Activated gamma-delta T cell treated with anti-CD3 and anti-CD28 coated beads, Interleukin-2, amount 50 U/mL, for 16 hours (primary cell): ENCODE results near the gene GGACT.
"Not testable (repeated sequence)": the region's sequence is repeated elsewhere in the genome, so short reads cannot be mapped to it uniquely, and the experiment has no call there.

Experiments
- DNase-seq: peaks from one replicate; pipeline ENCODE4 v3.0.0-alpha.2; 2020; ENCODE audit warnings: low read depth

Gene GGACT

DNA sequence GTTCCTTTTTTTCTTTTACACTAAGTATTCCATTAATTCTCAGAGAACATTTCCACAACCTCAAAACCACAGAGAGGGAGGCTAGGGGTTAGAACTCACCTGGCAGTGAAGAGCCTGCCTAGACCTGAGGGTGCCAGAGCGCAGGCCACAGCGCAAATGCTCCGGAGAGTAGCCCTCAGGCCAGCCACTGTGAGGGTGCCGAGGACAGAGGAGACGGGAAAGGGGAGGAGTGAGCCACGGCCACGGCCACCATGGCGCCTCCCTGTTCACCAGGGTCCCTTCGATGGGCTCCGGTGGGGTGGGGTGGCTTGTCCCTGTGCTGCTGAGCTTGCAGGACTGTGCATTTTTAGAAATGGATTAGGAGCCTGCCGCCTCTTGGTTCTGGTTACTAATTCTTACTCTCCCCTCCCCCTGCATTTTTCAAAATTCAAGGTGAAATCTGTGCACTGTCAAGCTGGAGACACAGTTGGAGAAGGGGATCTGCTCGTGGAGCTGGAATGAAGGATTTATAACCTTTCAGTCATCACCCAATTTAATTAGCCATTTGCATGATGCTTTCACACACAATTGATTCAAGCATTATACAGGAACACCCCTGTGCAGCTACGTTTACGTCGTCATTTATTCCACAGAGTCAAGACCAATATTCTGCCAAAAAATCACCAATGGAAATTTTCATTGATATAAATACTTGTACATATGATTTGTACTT is 58.8 kb downstream of the GGACT start:
- DNase-seq = no peak

DNA sequence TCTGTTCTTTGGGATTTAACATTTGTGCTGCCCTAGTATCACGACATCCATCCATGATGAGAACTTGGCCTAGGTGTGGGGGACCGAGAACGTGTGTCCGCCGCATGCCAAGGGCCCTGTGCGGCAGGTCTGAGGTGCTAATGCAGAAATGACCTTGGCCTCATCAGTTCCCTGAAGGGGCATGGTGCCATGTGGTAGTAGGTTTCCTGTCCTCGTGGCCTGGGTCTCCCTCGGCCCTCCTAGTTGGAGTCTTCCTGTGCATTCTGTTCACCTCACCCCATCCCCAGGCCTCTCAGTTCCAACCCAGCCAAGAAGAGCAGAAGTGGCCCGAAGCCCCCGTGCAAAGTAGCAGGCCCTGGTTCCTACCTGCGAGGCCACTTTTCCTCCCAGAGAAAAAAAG is 59.8 kb downstream of the GGACT start:
- DNase-seq = no peak

DNA sequence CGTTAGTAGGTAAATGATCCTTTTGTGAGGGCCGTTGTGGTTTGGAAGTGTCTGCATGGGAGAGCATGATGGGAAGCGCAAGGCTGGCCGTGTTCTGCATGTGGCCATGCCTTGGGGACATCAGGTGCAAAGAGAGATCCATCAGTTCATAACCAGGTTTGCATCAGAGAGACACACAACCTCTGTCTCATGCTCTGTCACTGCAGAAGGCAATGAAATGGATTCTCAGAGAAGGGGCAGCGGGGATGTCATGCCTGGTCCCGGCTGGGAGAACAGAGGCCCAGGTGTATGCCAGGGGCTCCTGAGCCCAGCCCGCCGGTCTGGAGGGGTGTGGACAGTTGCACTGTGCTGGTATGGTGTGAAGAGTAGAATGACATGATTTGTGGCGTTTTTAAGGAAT is 60.2 kb downstream of the GGACT start:
- no peak for DNase-seq

DNA sequence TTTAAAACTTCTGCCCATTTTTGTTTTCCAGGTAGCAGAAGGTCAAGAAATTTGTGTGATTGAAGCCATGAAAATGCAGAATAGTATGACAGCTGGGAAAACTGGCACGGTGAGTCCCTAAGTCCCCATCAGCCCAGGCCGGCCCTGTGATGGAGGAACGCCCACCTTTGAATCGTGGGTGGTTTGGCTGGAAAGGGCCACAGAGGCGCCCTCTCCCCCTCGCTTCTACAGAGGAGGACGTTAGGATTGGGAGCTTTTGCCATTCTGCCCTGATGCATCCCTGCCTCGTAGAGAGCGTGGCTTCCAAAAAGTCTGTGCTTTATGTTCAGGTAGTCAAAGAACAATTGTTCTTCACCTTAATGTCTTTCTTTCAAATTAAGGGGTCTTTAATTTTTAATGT is 60.9 kb downstream of the GGACT start:
- DNase-seq = no peak

DNA sequence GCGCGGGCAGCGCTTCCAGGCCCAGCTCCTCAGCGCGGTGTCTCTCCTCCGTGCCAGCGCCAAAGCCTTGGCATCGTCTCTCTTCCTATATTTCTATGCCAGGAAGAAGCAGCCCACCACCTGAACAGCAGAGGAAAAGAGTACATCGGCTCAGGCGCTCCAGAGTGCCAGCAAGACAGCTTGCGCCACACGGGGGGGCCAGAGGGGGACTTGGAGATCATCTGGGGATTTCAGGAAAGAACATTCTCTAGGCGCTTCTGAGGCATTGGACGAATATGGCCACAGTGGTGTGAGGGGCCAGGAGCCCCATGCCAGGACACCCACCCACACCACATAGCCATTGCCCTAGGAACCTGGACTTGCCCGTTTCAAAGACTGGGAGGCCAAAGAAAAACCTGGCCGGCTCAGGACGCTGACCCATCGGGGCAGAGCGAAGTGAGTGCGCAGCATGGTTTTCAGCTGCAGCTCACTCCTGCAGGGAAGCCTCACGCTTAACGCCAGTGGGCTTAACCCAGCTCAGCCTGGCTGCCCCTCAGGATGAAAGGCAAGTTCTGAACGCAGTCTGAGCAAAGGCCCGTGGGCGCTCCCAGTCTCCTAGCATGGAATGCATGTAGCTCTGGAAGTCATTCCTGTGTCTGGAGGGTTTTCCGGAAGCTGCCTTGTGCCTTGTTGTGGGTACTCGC is 62.1 kb downstream of the GGACT start:
- DNase-seq = no peak

DNA sequence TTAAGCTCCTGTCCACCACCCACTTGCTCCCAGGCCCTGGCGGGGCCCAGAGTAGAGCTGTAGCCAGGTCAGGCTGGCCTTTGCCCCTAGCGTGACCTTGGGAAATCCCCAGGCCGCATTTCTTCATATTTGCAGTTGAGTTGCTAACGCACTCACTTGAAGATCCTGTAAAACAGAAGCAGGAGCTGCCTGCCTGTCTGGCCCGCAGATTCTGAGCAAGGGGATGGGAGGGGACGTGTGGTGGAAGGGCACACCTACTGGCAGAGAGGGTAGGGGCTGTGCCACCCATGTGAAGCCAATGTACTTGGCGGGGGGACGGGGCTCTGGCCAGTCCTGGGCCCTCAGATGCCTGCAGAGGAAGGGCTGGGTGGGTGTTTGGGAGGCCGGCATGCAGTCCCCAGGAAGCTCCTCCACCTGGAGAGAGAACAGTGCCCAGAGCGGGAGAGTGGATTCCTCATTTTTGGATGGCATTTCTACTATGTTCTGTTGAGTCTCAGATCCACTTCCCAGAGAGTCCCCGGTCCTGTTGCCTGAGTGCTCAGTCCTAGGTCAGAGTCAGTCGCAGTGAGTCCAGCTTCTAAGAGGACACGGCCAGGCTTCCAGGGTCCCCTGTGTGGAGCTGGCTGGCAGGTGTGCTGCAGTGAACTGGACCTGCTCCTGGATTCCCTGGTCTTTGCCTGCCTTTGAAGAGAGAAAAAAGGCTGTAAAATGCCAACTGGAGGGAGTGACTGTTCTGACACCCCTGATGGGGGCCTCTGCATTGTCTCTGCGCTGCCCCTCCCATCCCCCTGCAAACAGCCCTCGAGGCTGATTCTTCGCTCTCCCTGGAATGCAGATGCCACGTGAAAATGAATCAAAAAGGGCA is 62.9 kb downstream of the GGACT start:
- no peak for DNase-seq

DNA sequence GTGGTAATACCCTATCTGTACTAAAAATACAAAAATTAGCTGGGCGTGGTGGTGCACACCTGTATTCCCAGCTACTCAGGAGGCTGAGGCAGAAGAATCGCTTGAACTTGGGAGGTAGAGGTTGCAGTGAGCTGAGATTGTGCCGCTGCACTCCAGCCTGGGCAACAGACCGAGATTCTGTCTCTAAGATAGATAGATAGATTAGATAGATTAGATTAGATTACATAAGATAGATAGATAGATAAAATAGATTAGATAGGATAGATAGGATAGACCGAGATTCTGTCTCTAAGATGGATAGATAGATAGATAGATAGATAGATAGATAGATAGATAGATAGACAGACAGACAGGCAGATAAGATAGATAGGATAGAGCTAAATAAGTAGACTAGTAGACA is 63.9 kb downstream of the GGACT start:
- DNase-seq = not testable (repeated sequence)

DNA sequence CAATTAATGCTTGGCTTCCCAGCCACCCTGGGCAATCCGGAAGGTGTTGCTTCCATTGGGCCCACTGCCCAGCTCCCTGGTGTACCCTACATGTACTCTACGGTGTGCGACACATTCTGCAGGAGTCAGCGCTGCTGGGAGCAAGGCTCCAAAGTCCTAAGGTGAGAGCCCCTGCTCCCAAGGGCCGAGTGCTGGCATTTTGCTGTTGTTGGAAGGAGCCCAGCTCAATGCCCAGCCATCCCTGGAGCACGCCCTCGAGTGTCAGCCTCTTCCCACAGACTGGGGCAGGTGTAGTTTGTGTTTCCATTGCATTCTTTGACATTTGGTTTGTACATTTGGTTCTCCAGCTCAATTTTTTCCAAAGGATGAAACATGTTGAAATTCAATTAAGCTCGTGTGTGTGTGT is 64.6 kb downstream of the GGACT start:
- DNase-seq = no peak

DNA sequence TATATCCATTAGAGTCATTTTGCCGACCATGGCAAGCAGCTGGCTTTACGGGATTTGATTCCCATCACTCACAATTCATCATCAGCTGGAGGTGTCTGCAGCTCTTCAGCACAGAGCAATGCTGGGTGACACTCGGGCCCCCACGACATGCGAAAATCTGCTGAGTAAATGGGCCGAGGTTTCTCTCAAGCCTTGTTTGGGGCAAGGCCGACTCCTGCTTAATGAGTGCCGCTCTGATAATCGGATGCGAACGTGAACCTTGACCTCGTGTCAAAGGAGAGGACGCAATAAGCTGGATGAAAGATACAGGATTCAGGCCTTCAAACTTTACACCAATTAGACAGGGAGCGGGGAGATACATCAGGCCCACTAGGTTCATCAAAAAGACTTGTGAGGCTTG is 65.2 kb downstream of the GGACT start:
- DNase-seq = no peak

DNA sequence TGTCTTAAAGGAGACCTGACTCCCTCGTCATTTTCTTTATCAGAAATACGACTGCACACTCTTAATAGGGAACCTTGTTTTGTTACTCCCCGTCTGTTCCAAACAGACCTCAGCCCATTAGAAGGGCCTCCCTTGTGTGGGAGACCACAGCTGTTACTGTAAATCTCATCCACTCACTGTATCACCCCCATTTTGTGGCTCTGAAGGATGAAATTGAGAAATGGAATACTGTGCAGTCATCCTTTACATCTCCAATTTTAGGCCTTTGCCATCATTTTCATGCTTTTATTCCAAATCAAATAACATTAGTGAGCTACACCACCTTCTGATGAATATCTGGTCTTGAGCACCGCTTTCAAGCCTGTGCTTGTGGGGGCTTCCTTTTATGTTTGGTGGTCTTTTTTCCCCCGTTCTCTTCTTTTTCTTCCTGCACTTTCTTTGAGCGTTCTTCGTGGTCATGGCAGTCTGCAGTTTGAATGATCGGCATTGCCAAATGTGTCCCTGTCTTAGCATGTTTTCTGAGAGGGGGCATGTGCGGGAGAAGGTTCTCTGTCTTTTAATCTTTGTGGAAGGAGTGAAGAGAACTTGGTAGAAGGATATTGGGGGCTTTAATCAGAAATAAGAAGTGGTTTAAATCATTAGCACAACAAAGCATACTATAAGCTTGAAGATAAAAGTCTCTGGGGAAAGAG is 65.8 kb downstream of the GGACT start:
- no peak for DNase-seq

DNA sequence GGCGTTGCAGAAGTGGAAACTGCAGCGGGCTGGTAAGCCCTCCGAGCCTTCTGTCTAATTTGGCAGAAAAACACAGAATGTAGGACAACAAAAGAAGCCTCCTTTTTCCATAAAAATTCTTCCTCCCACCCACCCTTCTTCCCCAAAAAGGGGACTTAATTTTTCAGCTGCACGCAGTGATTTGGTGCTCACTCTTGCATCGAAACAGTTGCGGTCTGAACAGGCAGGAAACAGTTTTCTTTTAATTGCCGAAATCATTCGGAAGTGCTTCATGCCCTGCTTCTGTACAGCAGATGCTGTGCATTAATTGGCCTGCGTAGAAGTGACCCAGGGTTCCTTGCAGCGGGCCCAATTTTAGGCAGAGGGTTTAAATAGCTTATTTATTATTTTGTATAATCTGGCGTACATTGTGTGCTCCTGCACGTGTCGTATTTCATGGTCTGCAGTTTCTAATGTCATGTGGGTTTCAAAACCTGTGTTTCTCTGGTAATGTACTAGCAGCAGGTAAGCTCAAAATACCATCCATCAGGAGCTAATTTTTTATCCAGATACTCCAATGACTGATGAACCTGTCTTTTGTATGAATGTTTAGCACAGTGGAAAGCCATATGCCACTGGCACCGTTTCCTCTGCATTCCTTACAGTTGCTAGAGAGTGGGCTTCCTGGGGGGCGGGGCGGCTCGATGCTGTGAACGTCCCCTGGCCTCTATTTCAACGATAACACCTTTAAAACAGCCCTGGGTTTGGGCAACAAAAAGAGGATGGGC is 66.6 kb downstream of the GGACT start:
- DNase-seq = no peak

DNA sequence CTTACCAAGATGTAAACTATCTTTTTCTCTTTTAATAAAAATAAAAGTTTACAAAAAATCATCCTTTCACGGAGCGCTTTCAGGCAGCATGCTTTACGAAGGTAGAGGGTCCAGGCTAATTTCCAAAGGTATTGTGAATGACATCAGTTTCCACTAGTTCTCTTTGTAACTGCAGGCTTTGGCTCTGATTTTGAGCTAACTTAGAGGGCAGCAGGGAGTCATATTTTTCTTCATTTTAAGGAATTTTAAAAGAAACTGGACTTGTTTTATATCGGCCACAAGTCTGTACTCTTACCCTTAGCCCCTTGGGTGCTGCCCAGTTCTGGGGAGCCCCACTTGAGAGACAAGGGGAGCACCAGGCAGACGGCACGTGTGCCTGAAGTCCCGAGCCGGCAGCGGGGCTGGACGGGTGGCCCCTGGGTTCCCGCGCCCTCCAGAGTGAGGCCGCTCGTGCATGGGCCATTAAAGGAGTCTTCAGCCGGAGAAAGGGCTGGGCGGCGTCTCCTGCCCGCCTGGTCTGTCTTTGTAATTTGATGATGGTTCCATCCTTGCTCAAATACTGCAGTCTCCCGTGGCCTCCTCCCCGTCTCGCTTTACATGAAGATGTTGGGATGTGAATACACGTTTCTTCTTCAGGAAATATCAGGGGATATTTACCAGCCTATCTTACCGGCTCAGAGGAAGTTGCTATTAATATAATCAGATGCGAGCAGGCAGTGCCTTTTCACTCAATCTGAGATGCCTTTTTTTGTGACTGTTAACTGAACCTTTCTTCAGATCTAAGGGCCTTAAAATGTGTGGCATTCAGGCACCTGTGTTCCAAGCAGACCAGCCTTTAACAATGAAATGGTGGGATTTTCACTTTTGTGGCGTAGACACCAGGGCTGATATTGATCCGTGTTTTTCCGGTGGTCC is 67.4 kb downstream of the GGACT start:
- DNase-seq = no peak

DNA sequence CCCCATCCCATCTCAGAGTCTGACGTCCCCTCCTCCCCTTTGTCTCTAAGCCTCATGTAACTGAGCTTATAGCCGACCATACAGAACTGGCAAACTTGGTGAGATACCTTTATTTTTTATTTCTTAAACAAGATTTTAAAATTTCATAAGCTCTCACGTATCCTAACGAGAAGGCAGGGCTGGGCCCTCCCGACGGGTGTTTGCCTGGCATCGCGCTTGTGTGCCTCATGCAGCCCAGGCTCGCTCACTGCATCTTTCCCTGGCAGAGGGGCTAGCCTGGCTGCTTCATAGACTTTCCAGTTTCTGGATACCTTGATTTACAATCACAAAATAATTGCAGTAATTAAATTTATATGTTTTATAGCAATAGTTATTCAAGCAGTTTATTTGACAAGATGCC is 69.0 kb downstream of the GGACT start:
- DNase-seq = no peak

DNA sequence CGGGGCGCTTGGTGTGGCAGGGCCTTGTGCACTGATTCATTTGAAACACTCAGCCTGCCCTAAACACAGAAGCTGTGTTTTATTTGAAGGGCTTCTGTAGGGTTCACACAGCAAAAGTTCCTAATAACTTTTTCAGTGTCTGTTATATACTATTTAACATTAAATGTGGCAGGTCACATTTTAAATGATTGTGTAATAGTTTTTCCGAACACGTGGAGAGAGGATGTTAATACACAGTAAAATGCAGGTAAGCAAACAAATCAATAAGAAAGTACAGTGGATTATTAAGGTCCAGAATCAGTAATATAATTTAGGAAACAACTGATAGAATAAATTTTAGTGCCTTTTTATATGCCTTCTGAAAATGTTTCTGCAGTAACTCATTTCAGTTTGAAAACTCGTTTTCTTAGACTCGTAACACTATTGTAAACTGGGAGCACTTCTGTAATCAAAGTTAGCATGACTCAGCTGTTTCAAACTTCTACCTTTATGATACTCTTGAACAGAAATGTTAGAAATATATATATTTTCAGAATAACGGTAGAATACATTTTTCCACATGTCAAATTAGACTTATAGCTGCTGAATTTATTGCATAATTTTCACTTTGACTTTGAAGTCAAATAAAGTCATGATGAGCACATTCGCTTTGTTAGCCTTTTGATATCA is 70.1 kb downstream of the GGACT start:
- DNase-seq = no peak

DNA sequence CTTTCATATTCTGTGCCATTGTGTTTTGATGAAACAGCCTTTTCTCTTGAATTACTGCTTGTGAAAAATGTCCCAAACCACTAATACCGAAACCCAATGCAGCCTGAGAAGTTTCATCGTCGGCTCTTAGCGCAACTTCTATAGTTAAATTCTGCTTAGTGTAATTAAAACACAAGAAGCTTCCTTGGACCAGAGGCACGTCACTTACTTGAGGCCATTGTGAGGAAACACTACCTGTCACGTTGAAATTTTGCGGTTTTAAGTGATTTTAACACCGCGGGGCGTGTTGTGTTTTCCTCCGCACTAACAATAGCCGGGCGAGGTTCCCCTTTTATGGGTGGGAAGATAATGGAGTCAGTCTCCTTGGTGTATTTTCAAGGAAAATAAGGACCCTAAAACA is 70.9 kb downstream of the GGACT start:
- no peak for DNase-seq

DNA sequence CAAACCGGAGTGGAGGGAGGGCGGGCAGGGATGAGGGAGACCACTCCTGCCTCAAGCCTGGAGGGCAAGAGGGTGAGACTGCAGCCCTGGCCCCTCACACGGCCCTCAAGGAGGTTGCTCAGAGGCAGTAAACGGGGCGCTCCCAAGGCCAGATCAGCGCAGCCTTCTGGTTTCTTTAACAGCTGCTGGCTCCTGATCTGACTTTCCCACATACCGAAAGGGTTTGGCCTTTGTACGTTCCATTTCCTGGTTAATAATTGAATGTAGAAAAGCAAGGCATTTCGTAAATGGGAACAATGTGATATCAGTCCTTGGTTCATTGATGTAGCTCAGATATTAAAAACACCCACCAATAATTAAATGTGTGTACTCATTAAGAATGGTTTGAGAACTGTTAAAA is 71.5 kb downstream of the GGACT start:
- DNase-seq = no peak

DNA sequence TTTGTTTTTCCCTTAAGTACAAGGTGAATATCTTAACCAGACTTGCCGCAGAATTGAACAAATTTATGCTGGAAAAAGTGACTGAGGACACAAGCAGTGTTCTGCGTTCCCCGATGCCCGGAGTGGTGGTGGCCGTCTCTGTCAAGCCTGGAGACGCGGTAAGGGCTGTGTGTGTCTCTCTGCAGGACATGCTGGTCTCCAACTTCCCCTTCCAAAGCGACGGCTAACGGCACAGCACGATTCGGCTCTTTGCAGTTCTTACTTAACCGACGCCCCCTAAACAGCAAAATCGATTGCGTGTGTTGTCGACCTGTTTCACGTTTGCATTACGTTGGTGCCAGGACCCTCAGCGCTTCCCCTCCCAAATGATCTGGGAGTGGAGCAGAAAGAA is 73.2 kb downstream of the GGACT start:
- DNase-seq = no peak

DNA sequence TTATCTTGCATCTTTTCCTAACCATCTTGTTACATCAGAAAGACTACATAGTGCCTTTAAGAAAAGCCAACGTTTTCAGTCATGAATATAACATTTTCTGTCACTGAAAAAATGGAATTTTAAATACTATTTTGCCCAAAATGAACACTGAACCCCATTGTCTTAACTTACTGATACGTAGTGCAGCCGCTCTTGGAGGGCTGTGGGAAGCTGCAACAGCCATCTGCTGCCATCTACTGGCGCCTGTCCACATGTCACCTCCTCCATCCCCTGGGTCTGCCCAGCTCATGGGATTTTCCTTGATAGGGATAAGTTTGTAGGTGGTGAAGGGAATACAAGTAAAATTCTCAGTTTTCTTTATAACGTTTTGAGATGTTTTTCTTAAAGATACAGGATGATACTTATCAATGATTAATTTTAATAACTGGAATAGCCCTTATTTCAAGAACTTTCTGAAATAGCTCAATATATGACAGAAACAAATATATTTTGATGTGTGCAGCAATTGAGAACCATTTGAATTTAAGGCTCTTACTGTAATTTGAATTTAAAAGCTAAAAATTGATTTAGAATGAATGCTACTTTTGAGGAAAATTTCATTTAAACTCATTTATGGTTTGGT is 73.7 kb downstream of the GGACT start:
- peak; percentile 52 for DNase-seq

DNA sequence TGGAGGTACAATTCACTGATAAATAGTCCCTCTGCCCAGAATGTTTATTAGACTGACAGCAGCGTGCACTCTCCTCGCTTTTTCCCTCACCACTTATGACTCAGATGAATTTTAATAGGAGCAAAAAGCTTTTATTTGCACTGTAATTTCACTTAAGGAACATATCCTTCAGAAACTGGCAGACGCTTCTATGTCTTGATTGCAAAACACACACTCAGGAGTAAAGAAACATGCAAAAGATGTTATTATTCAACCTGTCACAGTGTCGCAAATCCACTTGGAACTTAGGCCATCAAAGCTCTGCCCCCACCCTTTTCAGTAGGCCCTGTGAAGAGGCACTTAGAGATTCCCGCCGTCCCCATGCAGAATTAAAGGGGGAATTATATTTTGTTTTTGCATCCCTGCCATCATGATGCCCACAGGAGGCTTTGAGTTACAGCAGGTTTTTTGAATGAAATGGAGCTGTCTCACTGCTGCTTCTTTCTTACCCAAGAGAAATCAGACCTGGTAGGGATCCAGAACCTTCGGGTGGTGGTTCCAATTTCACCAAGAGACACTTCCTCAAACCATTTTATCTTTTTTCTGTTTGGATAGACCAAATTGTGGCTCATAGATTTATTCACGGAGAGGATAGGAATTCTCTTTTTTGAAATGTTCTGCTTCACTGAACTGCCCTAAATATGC is 74.5 kb downstream of the GGACT start:
- no peak for DNase-seq
